A673 (cell line): Measurements from ENCODE around the gene KRT86. TPM values are rescaled to one million over a fixed set of nuclear protein-coding genes. Genes with fewer than 3 reads are reported as not detected.

Source experiments
- BruUV-seq: library from RNA; stranded (reverse); fragments of 400-500 nt; replicated peaks from 2 replicates; lab custom pipeline; 2021; lab: Mats Ljungman, UMichigan
- CTCF ChIA-PET: fragments of 300-600 bp; sonication (Branson Sonifier 250); formaldehyde crosslinking; loops from one replicate; lab custom pipeline; 2022; ENCODE audit warnings: antibody characterized with exemption; lab: Charles Lee
- POLR2A ChIA-PET: fragments of 300-600 bp; sonication (Branson Sonifier 250); formaldehyde crosslinking; loops from one replicate; lab custom pipeline; 2022; ENCODE audit warnings: antibody characterized with exemption; ENCODE audit not compliant: low non-redundant PET; lab: Charles Lee
- DNase-seq: peaks from one replicate; pipeline ENCODE4 v3.0.0-alpha.2; 2015; ENCODE audit warnings: low spot score
- H3K27ac ChIP-seq: fragments of 200-600 bp; sonication (generic); 2 replicates; pipeline ENCODE4 v1.5.1; 2016; ENCODE audit warnings: mixed run types, low read depth, mild to moderate bottlenecking, mixed read lengths, antibody characterized with exemption, low read length; ENCODE audit not compliant: poor library complexity, severe bottlenecking
- H3K27me3 ChIP-seq: fragments of 200-600 bp; sonication (generic); replicated peaks from 2 replicates; pipeline ENCODE4 v1.6.1; 2017; ENCODE audit warnings: mixed run types, low read depth, mild to moderate bottlenecking, mixed read lengths, antibody characterized with exemption, low read length; ENCODE audit not compliant: insufficient read depth, poor library complexity
- H3K36me3 ChIP-seq: fragments of 200-600 bp; sonication (generic); 2 replicates; pipeline ENCODE4 v1.6.1; 2016; ENCODE audit warnings: mixed run types, mild to moderate bottlenecking, mixed read lengths, antibody characterized with exemption, low read length; ENCODE audit not compliant: insufficient read depth, poor library complexity, severe bottlenecking
- H3K4me1 ChIP-seq: fragments of 200-600 bp; sonication (generic); 2 replicates; pipeline ENCODE4 v1.6.1; 2017; ENCODE audit warnings: mixed run types, mild to moderate bottlenecking, mixed read lengths, antibody characterized with exemption, low read length; ENCODE audit not compliant: insufficient read depth, poor library complexity, severe bottlenecking
- H3K4me3 ChIP-seq: fragments of 200-600 bp; sonication (generic); 2 replicates; pipeline ENCODE4 v1.5.1; 2016; ENCODE audit warnings: low read depth, mixed run types, mild to moderate bottlenecking, mixed read lengths, low read length; ENCODE audit not compliant: poor library complexity, severe bottlenecking
- H3K9me3 ChIP-seq: fragments of 200-600 bp; sonication (generic); 2 replicates; pipeline ENCODE4 v1.6.1; 2016; ENCODE audit warnings: mixed run types, low read depth, mild to moderate bottlenecking, mixed read lengths, antibody characterized with exemption, low read length; ENCODE audit not compliant: poor library complexity, severe bottlenecking
- CTCF ChIP-seq: fragments of 300-800, 200-600 bp; sonication (generic); conservative IDR thresholded peaks from 2 replicates; pipeline ENCODE4 v1.5.1; 2017; ENCODE audit warnings: low read depth, mild to moderate bottlenecking, antibody characterized with exemption, low read length, moderate library complexity, mixed read lengths
- EZH2 ChIP-seq: fragments of 200-600 bp; sonication (generic); IDR thresholded peaks from 2 replicates; pipeline ENCODE4 v1.6.1; 2017; ENCODE audit warnings: borderline replicate concordance, low read depth, mild to moderate bottlenecking, mixed read lengths, antibody characterized with exemption, low read length; ENCODE audit not compliant: poor library complexity, severe bottlenecking
- intact Hi-C: fragments of 100-400 bp; cut with micrococcal nuclease; formaldehyde crosslinking; loops from one replicate; pipeline ENCODE4 v1.10.0; 2022; ENCODE audit not compliant: unreplicated experiment
- total RNA-seq: library from RNA; stranded (reverse); gene quantifications from 2 replicates; pipeline ENCODE4 v1.2.3, GENCODE V29; 2021

KRT86 gene
- total RNA-seq, 1 experiment from 2014 or later = not detected

DNA sequence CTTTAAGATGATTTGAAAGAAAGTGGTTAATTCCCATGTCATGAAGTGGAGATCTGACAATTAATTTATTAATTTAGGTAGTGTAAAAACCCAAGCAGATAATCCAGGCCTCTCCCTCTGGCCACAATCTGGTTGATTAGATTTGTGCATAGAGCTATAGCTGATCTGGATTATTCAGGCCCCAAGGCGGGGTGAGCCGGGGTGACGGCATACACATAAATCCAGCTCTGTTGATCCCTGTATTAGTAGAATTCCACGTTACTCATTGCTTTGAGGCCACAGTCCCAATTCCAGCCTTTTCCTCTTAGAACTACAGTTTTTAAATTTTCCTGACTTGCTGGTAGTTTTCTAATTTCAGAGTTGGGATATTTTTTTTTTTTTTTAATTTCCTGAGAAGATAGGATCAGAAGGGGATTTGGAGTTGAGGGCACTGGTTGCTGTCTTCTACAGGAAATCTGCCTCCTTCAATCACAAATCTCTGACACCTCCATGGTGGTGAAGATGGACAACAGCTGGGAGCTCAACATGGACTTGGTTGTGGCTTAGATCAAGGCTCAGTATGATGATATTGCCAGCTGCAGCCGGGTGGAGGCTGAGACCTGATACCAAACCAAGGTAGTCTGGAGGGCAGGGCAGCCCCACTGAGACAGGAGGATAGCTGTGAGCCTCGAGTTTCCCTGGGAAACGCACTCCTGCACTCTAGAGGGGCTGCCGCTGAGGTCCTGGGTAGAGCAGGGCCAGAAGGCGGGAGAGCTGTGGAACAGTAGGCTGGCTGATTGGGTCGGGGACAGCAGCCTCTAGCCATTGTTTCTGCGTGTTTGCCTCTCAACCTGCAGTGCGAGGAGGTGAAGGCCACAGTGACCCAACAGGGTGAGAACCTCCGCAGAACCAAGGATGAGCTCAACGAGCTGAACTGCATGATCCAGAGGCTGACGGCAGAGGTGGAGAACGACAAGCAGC, 73.4 kb downstream of the KRT86 start:
- TF ChIP-seq EZH2 (no peak), CTCF (no peak)
- ChIA-PET POLR2A (no interaction called here), CTCF (no interaction called here)
- no peak for DNase-seq
- BruUV-seq = no TSS peak
- H3K27me3 ChIP-seq = no peaks in the 10 kb centered on the region
- no peaks in the 10 kb centered on the region for H3K9me3 ChIP-seq
- no peaks in the 10 kb centered on the region for H3K4me1 ChIP-seq
- H3K36me3 ChIP-seq = no peaks in the 10 kb centered on the region
- no peak overlapping the region for H3K27ac ChIP-seq
- intact Hi-C loops = no loop called here
- H3K4me3 ChIP-seq = no peak overlapping the region

DNA sequence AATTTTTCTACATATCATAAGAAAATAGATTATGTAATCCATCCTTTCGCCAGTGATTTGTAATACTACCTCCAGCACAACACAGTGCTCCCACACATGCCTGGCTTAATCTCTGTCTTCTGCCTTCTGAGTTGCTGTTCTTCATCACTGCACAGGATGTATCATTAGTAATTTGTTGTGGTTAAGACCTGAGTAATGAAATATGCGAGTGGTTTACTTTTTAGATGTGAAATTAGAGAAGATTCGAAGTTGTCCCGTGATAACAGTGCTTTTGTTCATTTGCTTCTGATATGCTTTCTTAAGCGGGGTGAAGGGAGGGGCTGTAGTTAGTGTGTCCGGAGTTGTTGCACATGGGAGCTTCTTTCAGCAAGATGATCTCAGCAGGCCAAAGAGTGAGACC, 74.8 kb downstream of the KRT86 start:
- no TSS peak for BruUV-seq
- Histone ChIP-seq H3K4me1 (no peaks in the 10 kb centered on the region), H3K27ac (no peak overlapping the region), H3K4me3 (no peak overlapping the region), H3K27me3 (no peaks in the 10 kb centered on the region), H3K36me3 (no peaks in the 10 kb centered on the region), H3K9me3 (no peaks in the 10 kb centered on the region)
- intact Hi-C loops = no loop called here
- no peak for DNase-seq
- TF ChIP-seq EZH2 = no peak
- TF ChIP-seq CTCF = no peak
- ChIA-PET CTCF (no interaction called here), POLR2A (no interaction called here)

- H3K27ac ChIP-seq = no peak overlapping the region
- TF ChIP-seq EZH2 = no peak
- no peak for TF ChIP-seq CTCF
- no peaks in the 10 kb centered on the region for H3K4me1 ChIP-seq
- H3K36me3 ChIP-seq = no peaks in the 10 kb centered on the region
- ChIA-PET CTCF (no interaction called here), POLR2A (no interaction called here)
- H3K4me3 ChIP-seq = no peak overlapping the region
- intact Hi-C loops = no loop called here
- no TSS peak for BruUV-seq
- H3K27me3 ChIP-seq = no peaks in the 10 kb centered on the region
- no peaks in the 10 kb centered on the region for H3K9me3 ChIP-seq
- no peak for DNase-seq
These were observed 75.7 kb downstream of the KRT86 start for GRCh38 chr12:52350021-52350620.
